ENCODE measurements around the gene GAL3ST1. TPM values are rescaled to one million over a fixed set of nuclear protein-coding genes. Genes with fewer than 3 reads are reported as not detected.

GAL3ST1 gene
- total and polyA plus RNA-seq, 2 of the 8 experiments (the other 6 are each of a cell fraction or from before 2014, with no cell fraction given) = 11.0 to 32.5 TPM

GRCh38 chr22:30546616-30547015, 27.8 kb downstream of the GAL3ST1 start, which contains the start of gene SEC14L6 (continued):
- TF ChIP-seq POLR2AphosphoS5 (IDR thresholded peaks at IDR 0.05; ENCODE audit: low read depth, low read length) (no peak), BRCA1 (IDR thresholded peaks at IDR 0.05; ENCODE audit: low read depth, low read length) (no peak), MAX (IDR thresholded peaks at IDR 0.05) (no peak), POLR2A (IDR thresholded peaks at IDR 0.05; ENCODE audit: control extremely low read depth in 1 of 2, low read depth in 2 of 2, low read length in 2 of 2) (no peak)

Data from H1 (cell line).